Endodermal cell (in vitro differentiated cells): ENCODE data around the gene DRAXIN. TPM values are rescaled to one million over a fixed set of nuclear protein-coding genes. Genes with fewer than 3 reads are reported as not detected.
A peak's percentile ranks its signal among the peaks of the same experiment; 100 is the strongest.

ENCODE experiments used
- DNase-seq: peaks from one replicate; pipeline ENCODE4 v3.0.0-alpha.2; 2017
- H3K27ac ChIP-seq: 2 replicates; pipeline ENCODE4 v1.5.1; 2013; ENCODE audit warnings: mild to moderate bottlenecking, low read depth, low read length, moderate library complexity
- H3K27me3 ChIP-seq: 2 replicates; pipeline ENCODE4 v1.6.1; 2013; ENCODE audit warnings: mild to moderate bottlenecking, low read length, moderate library complexity; ENCODE audit not compliant: insufficient read depth, control insufficient read depth, poor library complexity, severe bottlenecking
- H3K36me3 ChIP-seq: 2 replicates; pipeline ENCODE4 v1.7.0; 2013; ENCODE audit warnings: mild to moderate bottlenecking, low read length, moderate library complexity; ENCODE audit not compliant: control insufficient read depth, insufficient read depth
- H3K4me1 ChIP-seq: one replicate; pipeline ENCODE4 v1.7.0; 2013; ENCODE audit warnings: low read length; ENCODE audit not compliant: control insufficient read depth, insufficient read depth
- H3K4me3 ChIP-seq: 2 replicates; pipeline ENCODE4 v1.5.1; 2013; ENCODE audit warnings: mild to moderate bottlenecking, low read length, moderate library complexity
- H3K9ac ChIP-seq: 2 replicates; pipeline ENCODE4 v1.6.1; 2013; ENCODE audit warnings: mild to moderate bottlenecking, low read length, moderate library complexity; ENCODE audit not compliant: poor library complexity, severe bottlenecking; ENCODE audit errors: extremely low read depth
- H3K9me3 ChIP-seq: 2 replicates; pipeline ENCODE4 v1.6.1; 2013; ENCODE audit warnings: mild to moderate bottlenecking, low read length, moderate library complexity; ENCODE audit not compliant: control insufficient read depth
- H3K27ac Mint-ChIP-seq: 2 replicates; pipeline ENCODE4 v1.8.0; 2020; ENCODE audit warnings: mixed read lengths
- H3K27me3 Mint-ChIP-seq: 2 replicates; pipeline ENCODE4 v1.8.0; 2021; ENCODE audit warnings: mild to moderate bottlenecking, mixed read lengths; ENCODE audit not compliant: insufficient read depth
- H3K36me3 Mint-ChIP-seq: 2 replicates; pipeline ENCODE4 v1.8.0; 2020; ENCODE audit warnings: low read depth, mixed read lengths
- H3K4me1 Mint-ChIP-seq: 2 replicates; pipeline ENCODE4 v1.8.0; 2020; ENCODE audit warnings: mixed read lengths
- H3K4me3 Mint-ChIP-seq: 2 replicates; pipeline ENCODE4 v1.8.0; 2020; ENCODE audit warnings: mild to moderate bottlenecking, moderate library complexity, mixed read lengths
- H3K9me3 Mint-ChIP-seq: 2 replicates; pipeline ENCODE4 v1.8.0; 2020; ENCODE audit warnings: mild to moderate bottlenecking, mixed read lengths
- CTCF ChIP-seq: fragments of 200-600 bp; sonication (generic); conservative IDR thresholded peaks from 2 replicates; pipeline ENCODE4 v1.5.0; 2021; ENCODE audit warnings: antibody characterized with exemption, mild to moderate bottlenecking
- WGBS, 2 experiments: methylation state at CpG; one replicate each; pipeline versions ENCODE4 v1.1.5 to v1.1.7; 2013; ENCODE audit warnings: missing lambda C conversion rate in 2 of 2, mixed read lengths in 1 of 2; ENCODE audit not compliant: insufficient coverage in 1 of 2, insufficient read length in 1 of 2; 5-methylcytosine and 5-hydroxymethylcytosine counted together
- total RNA-seq, 2 donors: library from RNA; stranded (reverse); fragmentation: NEBNext Ultra II Directional in 1 of 2; extraction: Animal tissue kit (Norgen Biotek cat#: 25700) in 1 of 2; gene quantifications; 2 replicates in 1 of 2; 3 replicates in 1 of 2; pipeline ENCODE4 v1.2.1, GENCODE V29; 2021

Gene DRAXIN
- total RNA-seq, 2 donors from 2014 or later, result 5.4 to 6.0 TPM

DNA sequence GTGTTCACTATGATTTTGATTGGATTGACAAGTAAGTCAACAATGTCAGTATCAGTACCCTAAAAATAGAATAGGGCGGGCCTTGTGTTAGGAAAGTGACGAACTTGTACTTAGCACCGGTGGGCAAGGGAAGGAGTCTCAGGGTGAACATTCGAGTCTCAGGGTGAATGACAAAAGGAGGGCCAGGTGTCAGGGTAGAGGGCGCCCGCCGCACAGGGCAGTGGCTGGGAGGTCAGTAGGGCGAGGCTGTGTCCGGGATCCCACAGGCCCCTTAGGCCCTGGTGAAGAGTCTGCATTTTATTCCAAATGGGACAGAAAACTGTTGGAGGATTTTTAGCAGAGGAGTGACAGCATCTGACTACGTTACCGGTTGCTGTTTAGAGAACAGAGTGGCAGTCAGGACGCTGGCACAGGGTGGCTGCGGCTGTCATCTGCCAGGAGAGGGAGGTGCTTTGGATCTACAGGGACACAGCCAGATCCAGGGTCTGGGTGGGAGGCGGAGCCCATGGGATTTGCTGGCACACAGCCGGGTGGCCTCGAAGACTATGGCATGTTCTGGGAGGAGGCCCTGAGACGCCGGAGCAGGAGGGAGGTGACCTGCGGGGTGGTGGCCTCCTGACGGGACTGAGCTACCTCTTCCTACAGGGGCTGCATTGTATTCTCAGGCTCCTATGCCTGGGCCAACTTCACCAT, 55.4 kb downstream of the DRAXIN start:
- TF ChIP-seq CTCF, result no peak
- WGBS, 2 experiments, result 89 to 95% methylated on average over 13 to 20 of the region's 20 CpGs
- no peaks in the 10 kb centered on the region for H3K9me3 ChIP-seq
- Mint-ChIP-seq H3K27ac (no peak overlapping the region), H3K4me3 (no peak overlapping the region), H3K36me3 (peaks cover 34% of the 10 kb centered on the region), H3K27me3 (no peaks in the 10 kb centered on the region), H3K9me3 (no peaks in the 10 kb centered on the region), H3K4me1 (peaks cover 4% of the 10 kb centered on the region)
- no peak overlapping the region for H3K4me3 ChIP-seq
- H3K36me3 ChIP-seq, result peaks cover 5% of the 10 kb centered on the region
- peak; percentile 40 for DNase-seq
- no peak overlapping the region for H3K27ac ChIP-seq
- H3K9ac ChIP-seq, result no peak overlapping the region
- H3K4me1 ChIP-seq, result no peaks in the 10 kb centered on the region
- no peaks in the 10 kb centered on the region for H3K27me3 ChIP-seq

DNA sequence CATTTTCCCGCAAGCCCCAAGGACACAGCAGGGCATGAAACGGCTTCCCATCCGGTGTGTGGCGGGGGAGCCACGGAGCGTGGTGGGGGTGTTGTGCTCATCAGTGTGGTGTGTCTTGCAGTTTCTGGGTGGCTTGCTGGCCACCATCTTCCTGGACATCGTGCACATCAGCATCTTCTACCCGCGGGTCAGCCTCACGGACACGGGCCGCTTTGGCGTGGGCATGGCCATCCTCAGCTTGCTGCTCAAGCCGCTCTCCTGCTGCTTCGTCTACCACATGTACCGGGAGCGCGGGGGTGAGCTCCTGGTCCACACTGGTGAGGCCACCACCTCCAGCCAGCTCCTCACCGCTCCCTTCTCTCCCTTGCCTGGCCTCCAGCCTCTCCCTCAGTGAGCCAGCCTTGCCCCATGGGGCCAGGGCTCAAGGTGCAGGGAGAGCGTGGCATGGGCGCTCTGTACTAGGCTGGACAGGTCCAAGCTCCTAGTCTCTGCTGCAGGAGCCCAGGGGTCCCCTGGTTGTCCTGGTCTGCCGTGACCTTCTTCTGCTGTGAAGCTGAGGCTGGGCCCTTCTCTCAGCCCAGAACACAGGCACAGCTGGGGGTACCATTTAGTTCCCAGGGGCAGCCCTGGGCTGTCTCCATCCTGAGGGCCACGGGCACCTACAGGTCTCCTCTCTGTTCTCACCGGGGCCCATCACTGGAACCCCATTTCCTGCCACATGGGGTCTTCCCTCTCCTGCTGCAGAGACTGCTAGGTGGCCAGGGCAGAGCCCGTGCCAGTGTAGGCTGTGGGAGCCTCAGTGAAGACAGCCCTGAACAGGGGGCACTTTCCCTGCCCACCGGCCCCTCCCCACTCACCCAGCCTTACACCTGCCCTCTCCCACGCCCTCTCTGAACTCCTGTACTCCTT, 57.0 kb downstream of the DRAXIN start:
- TF ChIP-seq CTCF, result no peak
- no peak overlapping the region for H3K4me3 ChIP-seq
- 94 to 99% methylated on average over 15 to 27 of the region's 27 CpGs for WGBS, 2 experiments
- Mint-ChIP-seq H3K27ac (peak overlapping the region; percentile 32), H3K27me3 (no peaks in the 10 kb centered on the region), H3K4me3 (no peak overlapping the region), H3K4me1 (peaks cover 14% of the 10 kb centered on the region), H3K36me3 (peaks cover 28% of the 10 kb centered on the region), H3K9me3 (no peaks in the 10 kb centered on the region)
- no peaks in the 10 kb centered on the region for H3K27me3 ChIP-seq
- H3K36me3 ChIP-seq, result peaks cover 5% of the 10 kb centered on the region
- H3K27ac ChIP-seq, result no peak overlapping the region
- DNase-seq, result peak; percentile 32
- no peaks in the 10 kb centered on the region for H3K9me3 ChIP-seq
- no peak overlapping the region for H3K9ac ChIP-seq
- peaks cover under 1% of the 10 kb centered on the region for H3K4me1 ChIP-seq

GRCh38 chr1:11749203-11749689, 57.7 kb downstream of the DRAXIN start:
- H3K27me3 Mint-ChIP-seq, result no peaks in the 10 kb centered on the region
- peak; percentile 90 for DNase-seq

More at GRCh38 chr1:11749203-11749689, 57.7 kb downstream of the DRAXIN start:
- H3K4me3 ChIP-seq, result no peak overlapping the region
- Mint-ChIP-seq H3K4me1 (peaks cover 21% of the 10 kb centered on the region), H3K36me3 (peaks cover 28% of the 10 kb centered on the region), H3K4me3 (no peak overlapping the region), H3K9me3 (no peaks in the 10 kb centered on the region), H3K27ac (peak overlapping the region; percentile 32)
- peaks cover 5% of the 10 kb centered on the region for H3K36me3 ChIP-seq
- no peak overlapping the region for H3K9ac ChIP-seq
- H3K9me3 ChIP-seq, result no peaks in the 10 kb centered on the region
- H3K4me1 ChIP-seq, result peaks cover 3% of the 10 kb centered on the region
- peak; percentile 76 for TF ChIP-seq CTCF
- H3K27ac ChIP-seq, result no peak overlapping the region
- H3K27me3 ChIP-seq, result no peaks in the 10 kb centered on the region
- 89 to 100% methylated on average over 1 to 9 of the region's 9 CpGs for WGBS, 2 experiments
